RWPE2 (cell line): ENCODE results near the gene ZKSCAN5.
A peak's percentile ranks its signal among the peaks of the same experiment; 100 is the strongest.

ENCODE experiments used
- ATAC-seq: fragments of 200-7000 bp; cut with Tn5 transposase; 3 replicates; pipeline ENCODE4 v1.9.1; 2021; ENCODE audit warnings: low read depth
- DNase-seq: peaks from one replicate; pipeline ENCODE4 v3.0.0-alpha.2; 2020; ENCODE audit warnings: low spot score
- H3K27ac ChIP-seq: fragments of 450-650 bp; 2 replicates; pipeline ENCODE4 v1.5.1; 2017; ENCODE audit warnings: mild to moderate bottlenecking; ENCODE audit not compliant: poor library complexity, severe bottlenecking
- H3K27me3 ChIP-seq: fragments of 250-450 bp; sonication (Bioruptor Pico); 2 replicates; pipeline ENCODE4 v1.5.1; 2021; ENCODE audit warnings: mild to moderate bottlenecking, moderate library complexity; ENCODE audit not compliant: insufficient read depth, poor library complexity, severe bottlenecking
- H3K36me3 ChIP-seq: fragments of 250-450 bp; sonication (Bioruptor Pico); 2 replicates; pipeline ENCODE4 v1.5.1; 2020; ENCODE audit warnings: low read depth, mild to moderate bottlenecking, moderate library complexity
- H3K4me1 ChIP-seq: fragments of 250-450 bp; sonication (Bioruptor Pico); 2 replicates; pipeline ENCODE4 v1.5.1; 2021; ENCODE audit warnings: mild to moderate bottlenecking, moderate library complexity; ENCODE audit not compliant: insufficient read depth, poor library complexity, severe bottlenecking
- H3K4me3 ChIP-seq: fragments of 250-450 bp; sonication (Bioruptor Pico); 2 replicates; pipeline ENCODE4 v1.5.1; 2021; ENCODE audit warnings: mild to moderate bottlenecking, moderate library complexity; ENCODE audit not compliant: severe bottlenecking
- H3K9me3 ChIP-seq: fragments of 250-450 bp; sonication (Bioruptor Pico); 2 replicates; pipeline ENCODE4 v1.5.1; 2021; ENCODE audit warnings: mild to moderate bottlenecking, moderate library complexity; ENCODE audit not compliant: severe bottlenecking
- CTCF ChIP-seq: fragments of 450-650 bp; IDR thresholded peaks from one replicate; pipeline ENCODE4 v1.5.1; 2017; ENCODE audit warnings: mild to moderate bottlenecking, moderate library complexity; ENCODE audit not compliant: poor library complexity, severe bottlenecking

ZKSCAN5 gene

GRCh38 chr7:99514050-99514449, 9.6 kb downstream of the ZKSCAN5 start:
- DNase-seq (no peak), ATAC-seq (no peak)
- H3K9me3 ChIP-seq, result no peaks in the 10 kb centered on the region
- TF ChIP-seq CTCF, result no peak
- H3K4me3 ChIP-seq, result no peak overlapping the region
- H3K36me3 ChIP-seq, result peaks cover 56% of the 10 kb centered on the region
- peaks cover 2% of the 10 kb centered on the region for H3K4me1 ChIP-seq
- no peaks in the 10 kb centered on the region for H3K27me3 ChIP-seq
- H3K27ac ChIP-seq, result no peak overlapping the region

GRCh38 chr7:99521399-99521798, 16.9 kb downstream of the ZKSCAN5 start:
- ATAC-seq (no peak), DNase-seq (no peak)
- Histone ChIP-seq H3K36me3 (peaks cover 55% of the 10 kb centered on the region), H3K27ac (no peak overlapping the region), H3K9me3 (no peaks in the 10 kb centered on the region), H3K27me3 (no peaks in the 10 kb centered on the region), H3K4me3 (no peak overlapping the region), H3K4me1 (no peaks in the 10 kb centered on the region)
- TF ChIP-seq CTCF, result no peak

GRCh38 chr7:99525713-99526440, 21.4 kb downstream of the ZKSCAN5 start:
- Histone ChIP-seq H3K4me3 (no peak overlapping the region), H3K9me3 (peaks cover 8% of the 10 kb centered on the region), H3K27me3 (no peaks in the 10 kb centered on the region), H3K4me1 (no peaks in the 10 kb centered on the region), H3K36me3 (peaks cover 72% of the 10 kb centered on the region), H3K27ac (no peak overlapping the region)
- peak; percentile 25 for TF ChIP-seq CTCF
- no peak for DNase-seq
- no peak for ATAC-seq

GRCh38 chr7:99531354-99531765, 26.9 kb downstream of the ZKSCAN5 start:
- Histone ChIP-seq H3K4me1 (no peaks in the 10 kb centered on the region), H3K27ac (no peak overlapping the region), H3K27me3 (no peaks in the 10 kb centered on the region), H3K9me3 (peaks cover 25% of the 10 kb centered on the region), H3K4me3 (no peak overlapping the region), H3K36me3 (peaks cover 59% of the 10 kb centered on the region)
- DNase-seq (no peak), ATAC-seq (no peak)
- no peak for TF ChIP-seq CTCF

- ATAC-seq, result no peak
- Histone ChIP-seq H3K9me3 (peaks cover 27% of the 10 kb centered on the region), H3K27ac (no peak overlapping the region), H3K36me3 (peaks cover 21% of the 10 kb centered on the region), H3K4me1 (no peaks in the 10 kb centered on the region), H3K27me3 (no peaks in the 10 kb centered on the region), H3K4me3 (no peak overlapping the region)
- DNase-seq, result no peak
- TF ChIP-seq CTCF, result no peak
Measured at GRCh38 chr7:99535667-99536066, 31.2 kb downstream of the ZKSCAN5 start.
